Adrenal gland (tissue), 12 donors: Measurements from ENCODE around the gene FGF9. TPM values are rescaled to one million over a fixed set of nuclear protein-coding genes. Genes with fewer than 3 reads are reported as not detected.

ENCODE experiments used
- DNase-seq, 7 donors: peaks; one replicate each; pipeline ENCODE4 v3.0.0-alpha.2; 2019 to 2020
- H3K27ac ChIP-seq, 5 donors: fragments of 200-600 bp; sonication (generic) in 4 of 5; 1 replicate in 3 of 5; 2 replicates in 2 of 5; pipeline versions ENCODE4 v1.5.1 to v1.8.0; 2016 to 2020; ENCODE audit warnings: mild to moderate bottlenecking in 1 of 5
- H3K27me3 ChIP-seq: fragments of 200-600 bp; 2 replicates; pipeline ENCODE4 v1.8.0; 2021
- H3K36me3 ChIP-seq, 2 donors: fragments of 200-600 bp; replicated peaks in 1 of 2; 1 replicate in 1 of 2; 2 replicates in 1 of 2; pipeline versions ENCODE4 v1.5.1 to v1.8.0; 2018 to 2022
- H3K4me1 ChIP-seq, 2 donors: fragments of 200-600 bp; replicated peaks in 1 of 2; 1 replicate in 1 of 2; 2 replicates in 1 of 2; pipeline versions ENCODE4 v1.5.1 to v1.8.0; 2018 to 2021
- H3K4me3 ChIP-seq, 4 donors: fragments of 200-600 bp; sonication (generic) in 3 of 4; one replicate each; pipeline ENCODE4 v1.5.1; 2016 to 2018
- H3K9me3 ChIP-seq, 3 donors: fragments of 200-600 bp; sonication (generic) in 1 of 3; replicated peaks in 1 of 3; 1 replicate in 2 of 3; 2 replicates in 1 of 3; pipeline versions ENCODE4 v1.5.1 to v1.8.0; 2016 to 2021
- POLR2A ChIP-seq, 2 donors: fragments of 450-650 bp; IDR thresholded peaks; one replicate each; pipeline ENCODE4 v1.6.1; 2017; ENCODE audit warnings: antibody characterized with exemption in 2 of 2, mild to moderate bottlenecking in 2 of 2, moderate library complexity in 1 of 2
- WGBS, 4 donors: extraction: QIAGEN DNeasy Blood & Tissue Kit in 2 of 4; methylation state at CpG; one replicate each; pipeline versions ENCODE4 v1.1.5 to v1.1.7; 2013 to 2017; 5-methylcytosine and 5-hydroxymethylcytosine counted together
- intact Hi-C, 2 donors: fragments of 100-400 bp; cut with DNase I; formaldehyde crosslinking; loops; one replicate each; pipeline versions ENCODE4 v1.14.1 to v1.15.0; 2022 to 2023
- polyA plus RNA-seq, 3 donors: library from polyadenylated mRNA; stranded (reverse); fragments of 200-250 nt in 2 of 3; fragments of 350-450 nt in 1 of 3; fragmentation: Illumina TruSeq in 1 of 3; extraction: RNeasy Lipid Tissue Mini Kit (QIAGEN cat#74804) in 1 of 3; gene quantifications; one replicate each; pipeline ENCODE4 v1.2.3, GENCODE V29; 2013 to 2014
- total RNA-seq, 9 donors: library from RNA; depleted of rRNA in 4 of 9; stranded (reverse); fragments of >200 nt in 4 of 9; fragments of 120-200 nt in 1 of 9; fragmentation: NEBNext Ultra II Directional in 1 of 9; extraction: Animal tissue kit (Norgen Biotek cat#: 25700) in 1 of 9; gene quantifications; one replicate each; pipeline versions ENCODE4 v1.1.0 to v1.2.4, GENCODE V29; 2013 to 2023
- TF ChIP-seq, protein P1 (sequence below), 6 experiments: fragments of 450-650 bp in 4 of 6; fragments of 200-600 bp in 2 of 6; sonication (generic) in 1 of 6; IDR thresholded peaks; 1 replicate in 5 of 6; 2 replicates in 1 of 6; pipeline versions ENCODE4 v1.5.1 to v1.8.0; 2016 to 2021; ENCODE audit warnings: antibody characterized with exemption in 6 of 6, mild to moderate bottlenecking in 2 of 6, moderate library complexity in 1 of 6
- donor health status: healthy with polysubstance abuse.
- donor health status: Bipolar disorder and iron deficiency.
- donor health status: DM: yes; HTN: yes; CAD: no.
- donor health status: DM: no; HTN: no; CAD: no.
- donor health status: DM: no; HTN: no; CAD: no.
- donor health status: DM: yes; HTN: yes; CAD: no.

FGF9 gene
- total and polyA plus RNA-seq, 12 donors, result 1.4 to 20.3 (median 4.2) TPM

DNA sequence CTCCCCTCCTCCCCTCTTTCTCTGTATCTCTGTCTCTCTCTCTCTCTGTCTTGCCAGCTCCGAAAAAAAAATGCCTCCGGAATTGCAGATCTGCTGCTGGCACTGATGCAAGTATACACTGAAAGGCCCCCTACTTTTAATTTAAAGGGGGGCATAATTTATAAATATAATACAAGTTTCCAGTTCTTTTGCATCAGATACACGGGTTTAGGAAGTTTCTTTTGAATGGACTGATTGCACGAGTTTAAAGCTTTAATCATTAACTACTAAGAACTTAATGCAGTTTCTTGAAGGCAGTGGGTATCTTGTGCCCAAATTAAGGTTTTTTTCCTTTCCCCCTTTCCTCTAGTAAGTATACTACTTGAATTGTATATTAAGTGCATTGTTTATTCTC is 1.4 kb downstream of the FGF9 start:
- no peak for DNase-seq
- peak overlapping the region in 1 of 4 donors; percentile 94 for H3K4me3 ChIP-seq
- no peak for TF ChIP-seq POLR2A (IDR thresholded peaks at IDR 0.05)
- TF ChIP-seq, protein P1, sequence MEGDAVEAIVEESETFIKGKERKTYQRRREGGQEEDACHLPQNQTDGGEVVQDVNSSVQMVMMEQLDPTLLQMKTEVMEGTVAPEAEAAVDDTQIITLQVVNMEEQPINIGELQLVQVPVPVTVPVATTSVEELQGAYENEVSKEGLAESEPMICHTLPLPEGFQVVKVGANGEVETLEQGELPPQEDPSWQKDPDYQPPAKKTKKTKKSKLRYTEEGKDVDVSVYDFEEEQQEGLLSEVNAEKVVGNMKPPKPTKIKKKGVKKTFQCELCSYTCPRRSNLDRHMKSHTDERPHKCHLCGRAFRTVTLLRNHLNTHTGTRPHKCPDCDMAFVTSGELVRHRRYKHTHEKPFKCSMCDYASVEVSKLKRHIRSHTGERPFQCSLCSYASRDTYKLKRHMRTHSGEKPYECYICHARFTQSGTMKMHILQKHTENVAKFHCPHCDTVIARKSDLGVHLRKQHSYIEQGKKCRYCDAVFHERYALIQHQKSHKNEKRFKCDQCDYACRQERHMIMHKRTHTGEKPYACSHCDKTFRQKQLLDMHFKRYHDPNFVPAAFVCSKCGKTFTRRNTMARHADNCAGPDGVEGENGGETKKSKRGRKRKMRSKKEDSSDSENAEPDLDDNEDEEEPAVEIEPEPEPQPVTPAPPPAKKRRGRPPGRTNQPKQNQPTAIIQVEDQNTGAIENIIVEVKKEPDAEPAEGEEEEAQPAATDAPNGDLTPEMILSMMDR (IDR thresholded peaks at IDR 0.05), result no peak
- intact Hi-C loops, result no loop called here
- H3K27me3 ChIP-seq, result no peaks in the 10 kb centered on the region
- H3K36me3 ChIP-seq, result no peaks in the 10 kb centered on the region
- H3K4me1 ChIP-seq, result peaks cover 4 to 41% of the 10 kb centered on the region in 2 donors
- 1 to 4% (median 1%) methylated on average over 4 of the region's 4 CpGs for WGBS, 4 donors
- no peaks in the 10 kb centered on the region for H3K9me3 ChIP-seq
- H3K27ac ChIP-seq, result peak overlapping the region in 2 of 5 donors; percentile 18 to 32

DNA sequence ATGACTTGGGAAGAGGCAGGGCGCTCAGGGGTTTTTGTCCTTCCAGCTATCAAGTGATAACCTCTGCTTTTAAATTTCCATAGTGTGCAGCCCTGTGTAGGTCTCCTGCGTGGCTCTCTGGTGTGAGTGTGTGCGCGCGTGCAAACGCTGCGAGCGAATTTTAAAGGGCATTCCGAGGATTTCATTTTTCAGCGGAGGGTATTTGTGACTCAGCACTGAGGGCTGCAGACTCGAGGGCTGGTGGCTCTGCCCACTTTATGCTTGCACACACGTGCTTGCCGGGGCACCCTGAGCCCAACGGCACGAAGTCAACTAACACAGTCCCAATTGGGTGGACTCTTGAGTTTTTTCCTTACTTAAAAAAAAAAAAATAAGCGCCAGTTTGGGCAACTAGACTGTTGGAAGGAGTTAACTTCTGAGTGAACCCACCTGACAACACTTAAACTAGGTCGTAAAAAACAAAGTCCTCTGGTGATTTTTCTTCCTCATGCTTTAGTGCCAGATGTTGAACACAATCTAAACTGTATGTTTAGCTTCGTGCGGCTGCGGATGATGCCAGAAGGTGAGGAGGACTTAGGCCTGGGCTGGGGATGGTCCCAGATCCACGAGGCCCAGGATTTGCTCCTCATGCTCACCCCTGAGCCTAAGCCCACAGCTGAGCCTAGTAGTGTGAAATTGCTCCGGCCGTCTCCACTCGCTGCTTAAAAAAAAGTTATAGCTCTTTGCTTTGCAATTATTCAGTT is 2.1 kb downstream of the FGF9 start:
- Histone ChIP-seq H3K36me3 (no peaks in the 10 kb centered on the region), H3K27me3 (no peaks in the 10 kb centered on the region), H3K4me3 (peak overlapping the region in 2 of 4 donors; percentile 48 to 94), H3K27ac (peak overlapping the region in 3 of 5 donors; percentile 61 to 90 (median 71)), H3K4me1 (peaks cover 4 to 41% of the 10 kb centered on the region in 2 donors), H3K9me3 (no peaks in the 10 kb centered on the region)
- no peak for TF ChIP-seq POLR2A (IDR thresholded peaks at IDR 0.05)
- TF ChIP-seq, protein P1 (IDR thresholded peaks at IDR 0.05), result no peak
- peak in 6 of 7 donors; percentile 23 to 52 (median 38) for DNase-seq
- intact Hi-C loops, result no loop called here
- WGBS, 4 donors, result 1 to 6% (median 3%) methylated on average over 21 to 24 of the region's 24 CpGs

DNA sequence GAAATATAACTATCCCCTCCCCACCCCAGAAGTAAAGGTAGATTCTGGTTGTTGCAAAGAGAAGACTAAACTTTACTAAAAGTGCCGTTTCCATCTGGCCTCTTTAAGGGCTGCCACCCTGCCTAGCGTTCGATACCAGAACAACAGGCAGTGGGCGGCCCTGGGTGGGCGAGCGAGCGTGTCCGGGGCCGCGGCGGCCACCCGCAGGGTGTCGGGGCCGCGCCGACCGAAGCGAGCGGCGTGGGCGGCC is 2.6 kb downstream of the FGF9 start:
- H3K9me3 ChIP-seq, result no peaks in the 10 kb centered on the region
- peak overlapping the region in 3 of 4 donors; percentile 18 to 94 (median 48) for H3K4me3 ChIP-seq
- H3K27me3 ChIP-seq, result no peaks in the 10 kb centered on the region
- no peak for DNase-seq
- H3K4me1 ChIP-seq, result peaks cover 4 to 40% of the 10 kb centered on the region in 2 donors
- intact Hi-C loops, result no loop called here
- H3K36me3 ChIP-seq, result no peaks in the 10 kb centered on the region
- H3K27ac ChIP-seq, result peak overlapping the region in 3 of 5 donors; percentile 61 to 90 (median 71)
- WGBS, 4 donors, result 0 to 3% (median 1%) methylated on average over 1 to 21 of the region's 21 CpGs
- TF ChIP-seq POLR2A (IDR thresholded peaks at IDR 0.05), result no peak
- TF ChIP-seq, protein P1 (IDR thresholded peaks at IDR 0.05), result peak in 3 of 6 experiments; percentile 9 to 35 (median 25)

- peaks cover 4 to 36% of the 10 kb centered on the region in 2 donors for H3K4me1 ChIP-seq
- intact Hi-C loops, result no loop called here
- WGBS, 4 donors, result 0 to 2% (median 0%) methylated on average over 7 to 77 of the region's 77 CpGs
- peak overlapping the region; percentile 18 to 94 (median 37) for H3K4me3 ChIP-seq
- no peaks in the 10 kb centered on the region for H3K9me3 ChIP-seq
- DNase-seq, result peak in 6 of 7 donors; percentile 39 to 59 (median 50)
- H3K36me3 ChIP-seq, result no peaks in the 10 kb centered on the region
- peak overlapping the region in 3 of 5 donors; percentile 61 to 90 (median 71) for H3K27ac ChIP-seq
- TF ChIP-seq, protein P1 (IDR thresholded peaks at IDR 0.05), result no peak
- peak in 1 of 2 donors; percentile 22 for TF ChIP-seq POLR2A (IDR thresholded peaks at IDR 0.05)
- H3K27me3 ChIP-seq, result no peaks in the 10 kb centered on the region
These were observed 3.1 kb downstream of the FGF9 start for GRCh38 chr13:21673789-21674489.
